Tibial nerve (tissue), 4 donors: Measurements from ENCODE around the gene PARD6B. TPM values are rescaled to one million over a fixed set of nuclear protein-coding genes. Genes with fewer than 3 reads are reported as not detected.

Experiments
- DNase-seq, 2 donors: peaks; one replicate each; pipeline ENCODE4 v3.0.0-alpha.2; 2019; ENCODE audit warnings: low spot score in 2 of 2
- H3K27ac ChIP-seq, 4 donors: fragments of 200-600 bp; sonication (generic) in 3 of 4; one replicate each; pipeline ENCODE4 v1.5.1; 2017 to 2019; ENCODE audit warnings: mild to moderate bottlenecking in 1 of 4
- H3K27me3 ChIP-seq, 2 donors: fragments of 200-600 bp; sonication (generic) in 1 of 2; one replicate each; pipeline versions ENCODE4 v1.5.1 to v1.6.0; 2017 to 2019
- H3K36me3 ChIP-seq, 3 donors: fragments of 200-600 bp; sonication (generic); one replicate each; pipeline ENCODE4 v1.5.1; 2018 to 2019
- H3K4me1 ChIP-seq, 4 donors: fragments of 200-600 bp; sonication (generic) in 3 of 4; one replicate each; pipeline ENCODE4 v1.5.1; 2017 to 2019
- H3K4me3 ChIP-seq, 4 donors: fragments of 200-600 bp; sonication (generic) in 3 of 4; one replicate each; pipeline ENCODE4 v1.5.1; 2017 to 2019; ENCODE audit warnings: mild to moderate bottlenecking in 1 of 4, moderate library complexity in 1 of 4
- H3K9me3 ChIP-seq, 4 donors: fragments of 200-600 bp; sonication (generic) in 3 of 4; one replicate each; pipeline ENCODE4 v1.5.1; 2017 to 2019
- CTCF ChIP-seq, 5 experiments: fragments of 200-600 bp in 3 of 5; fragments of 450-650 bp in 2 of 5; sonication (generic) in 3 of 5; IDR thresholded peaks; one replicate each; pipeline ENCODE4 v1.5.1; 2016 to 2019; ENCODE audit warnings: antibody characterized with exemption in 5 of 5, mild to moderate bottlenecking in 3 of 5, moderate library complexity in 2 of 5
- EP300 ChIP-seq, 2 donors: sonication (generic); formaldehyde crosslinking; IDR thresholded peaks; one replicate each; pipeline ENCODE4 v1.6.1; 2017; ENCODE audit warnings: antibody characterized with exemption in 2 of 2, mild to moderate bottlenecking in 1 of 2
- POLR2A ChIP-seq, 2 donors: fragments of 450-650 bp; IDR thresholded peaks; one replicate each; pipeline ENCODE4 v1.6.1; 2017; ENCODE audit warnings: antibody characterized with exemption in 2 of 2, mild to moderate bottlenecking in 2 of 2, moderate library complexity in 2 of 2
- WGBS, 2 donors: methylation state at CpG; one replicate each; pipeline ENCODE4 v1.1.5; 2018; 5-methylcytosine and 5-hydroxymethylcytosine counted together
- total RNA-seq, 4 donors: library from RNA; depleted of rRNA; stranded (reverse); fragments of >200 nt; gene quantifications; one replicate each; pipeline ENCODE4 v1.1.0, GENCODE V29; 2016

PARD6B gene
- total RNA-seq, 4 donors from 2014 or later = 2.4 to 3.8 (median 3.5) TPM

GRCh38 chr20:50783390-50783789, 52.0 kb downstream of the PARD6B start:
- Histone ChIP-seq H3K27me3 (no peaks in the 10 kb centered on the region), H3K9me3 (no peaks in the 10 kb centered on the region), H3K27ac (no peak overlapping the region), H3K4me1 (peaks cover 0 to 10% (median 2%) of the 10 kb centered on the region in 4 donors), H3K4me3 (no peak overlapping the region), H3K36me3 (no peaks in the 10 kb centered on the region)
- TF ChIP-seq EP300 (IDR thresholded peaks at IDR 0.05) (no peak), POLR2A (IDR thresholded peaks at IDR 0.05) (no peak), CTCF (IDR thresholded peaks at IDR 0.05) (no peak)
- 98 to 100% methylated on average over 2 of the region's 2 CpGs for WGBS, 2 donors
- DNase-seq = no peak

GRCh38 chr20:50783903-50784302, 52.5 kb downstream of the PARD6B start:
- no peak overlapping the region for H3K4me3 ChIP-seq
- no peak overlapping the region for H3K27ac ChIP-seq
- no peaks in the 10 kb centered on the region for H3K9me3 ChIP-seq
- H3K36me3 ChIP-seq = no peaks in the 10 kb centered on the region
- no peak for DNase-seq
- TF ChIP-seq EP300 (IDR thresholded peaks at IDR 0.05) (no peak), POLR2A (IDR thresholded peaks at IDR 0.05) (no peak), CTCF (IDR thresholded peaks at IDR 0.05) (no peak)
- 86 to 88% methylated on average over 6 of the region's 6 CpGs for WGBS, 2 donors
- H3K27me3 ChIP-seq = no peaks in the 10 kb centered on the region
- peaks cover 0 to 15% (median 2%) of the 10 kb centered on the region in 4 donors for H3K4me1 ChIP-seq

DNA sequence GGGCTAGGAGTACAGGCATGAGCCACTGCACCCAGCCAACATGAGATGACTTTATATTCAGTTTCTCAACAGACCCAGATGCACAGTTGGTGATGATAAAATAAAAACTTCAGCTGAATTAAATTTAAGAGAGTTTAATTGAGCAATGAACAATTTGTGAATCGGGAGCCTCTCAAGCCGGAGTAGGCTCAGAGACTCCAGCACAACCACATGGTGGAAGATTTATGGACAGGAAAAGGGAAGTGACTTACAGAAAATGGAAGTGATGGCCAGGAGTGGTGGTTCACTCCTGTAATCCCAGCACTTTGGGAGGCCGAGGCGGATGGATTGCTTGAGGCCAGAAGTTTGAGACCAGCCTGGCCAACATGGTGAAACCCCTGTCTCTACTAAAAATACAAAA, 53.1 kb downstream of the PARD6B start:
- Histone ChIP-seq H3K36me3 (no peaks in the 10 kb centered on the region), H3K27me3 (no peaks in the 10 kb centered on the region), H3K27ac (no peak overlapping the region), H3K4me1 (peaks cover 0 to 16% (median 2%) of the 10 kb centered on the region in 4 donors), H3K9me3 (no peaks in the 10 kb centered on the region), H3K4me3 (no peak overlapping the region)
- no peak for DNase-seq
- WGBS, 2 donors = 86 to 89% methylated on average over 4 of the region's 4 CpGs
- TF ChIP-seq POLR2A (IDR thresholded peaks at IDR 0.05) (no peak), EP300 (IDR thresholded peaks at IDR 0.05) (no peak), CTCF (IDR thresholded peaks at IDR 0.05) (no peak)

- no peak for DNase-seq
- no peaks in the 10 kb centered on the region for H3K27me3 ChIP-seq
- H3K27ac ChIP-seq = no peak overlapping the region
- no peaks in the 10 kb centered on the region for H3K9me3 ChIP-seq
- H3K4me1 ChIP-seq = peaks cover 0 to 32% (median 17%) of the 10 kb centered on the region in 4 donors
- no peaks in the 10 kb centered on the region for H3K36me3 ChIP-seq
- TF ChIP-seq POLR2A (IDR thresholded peaks at IDR 0.05) = no peak
- no peak for TF ChIP-seq CTCF (IDR thresholded peaks at IDR 0.05)
- no peak for TF ChIP-seq EP300 (IDR thresholded peaks at IDR 0.05)
- 92 to 98% methylated on average over 9 of the region's 9 CpGs for WGBS, 2 donors
- H3K4me3 ChIP-seq = no peak overlapping the region
These were observed 55.3 kb downstream of the PARD6B start for GRCh38 chr20:50786703-50787102.

GRCh38 chr20:50787181-50787580, 55.8 kb downstream of the PARD6B start:
- H3K4me1 ChIP-seq = peaks cover 0 to 32% (median 17%) of the 10 kb centered on the region in 4 donors
- no peaks in the 10 kb centered on the region for H3K27me3 ChIP-seq
- no peak for DNase-seq
- H3K36me3 ChIP-seq = no peaks in the 10 kb centered on the region
- H3K4me3 ChIP-seq = no peak overlapping the region
- TF ChIP-seq POLR2A (IDR thresholded peaks at IDR 0.05) = no peak
- no peak for TF ChIP-seq EP300 (IDR thresholded peaks at IDR 0.05)
- 88 to 97% methylated on average over 2 of the region's 2 CpGs for WGBS, 2 donors
- no peaks in the 10 kb centered on the region for H3K9me3 ChIP-seq
- peak overlapping the region in 1 of 4 donors; percentile 95 for H3K27ac ChIP-seq
